Choroid plexus epithelial cell (primary cell): ENCODE measurements around the gene EVA1A.
A peak's percentile ranks its signal among the peaks of the same experiment; 100 is the strongest.

ENCODE experiments used
- DNase-seq: peaks from one replicate; pipeline ENCODE4 v3.0.0-alpha.2; 2010; ENCODE audit warnings: low read depth
- H3K4me3 ChIP-seq: 2 replicates; pipeline ENCODE4 v1.5.1; 2011; ENCODE audit warnings: low read depth, mild to moderate bottlenecking, control low read depth, low read length, moderate library complexity
- TF ChIP-seq, protein P1 (sequence below): conservative IDR thresholded peaks from 2 replicates; pipeline ENCODE4 v1.5.1; 2011; ENCODE audit warnings: low read depth, mild to moderate bottlenecking, control low read depth, inconsistent platforms, low read length, moderate library complexity

The EVA1A gene

DNA sequence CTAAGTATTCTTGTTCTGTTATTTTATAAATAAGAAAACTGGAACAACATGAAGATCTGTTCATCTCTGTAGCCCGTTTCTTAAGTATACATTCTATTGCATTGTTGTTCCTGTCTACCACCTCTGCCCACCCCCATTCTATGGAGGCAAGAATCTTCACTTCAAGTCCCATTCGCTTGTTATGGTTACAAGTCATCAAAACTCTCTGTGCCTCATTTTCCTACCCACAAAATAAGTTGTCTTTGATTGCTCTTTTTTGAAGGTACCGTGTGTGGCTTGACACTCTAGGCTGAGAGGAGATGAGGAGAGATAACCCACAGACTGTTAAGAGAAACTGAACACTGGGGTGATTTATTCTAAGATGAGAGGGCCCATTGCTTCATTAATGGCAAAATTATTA is 2.9 kb upstream of the EVA1A start:
- TF ChIP-seq, protein P1, sequence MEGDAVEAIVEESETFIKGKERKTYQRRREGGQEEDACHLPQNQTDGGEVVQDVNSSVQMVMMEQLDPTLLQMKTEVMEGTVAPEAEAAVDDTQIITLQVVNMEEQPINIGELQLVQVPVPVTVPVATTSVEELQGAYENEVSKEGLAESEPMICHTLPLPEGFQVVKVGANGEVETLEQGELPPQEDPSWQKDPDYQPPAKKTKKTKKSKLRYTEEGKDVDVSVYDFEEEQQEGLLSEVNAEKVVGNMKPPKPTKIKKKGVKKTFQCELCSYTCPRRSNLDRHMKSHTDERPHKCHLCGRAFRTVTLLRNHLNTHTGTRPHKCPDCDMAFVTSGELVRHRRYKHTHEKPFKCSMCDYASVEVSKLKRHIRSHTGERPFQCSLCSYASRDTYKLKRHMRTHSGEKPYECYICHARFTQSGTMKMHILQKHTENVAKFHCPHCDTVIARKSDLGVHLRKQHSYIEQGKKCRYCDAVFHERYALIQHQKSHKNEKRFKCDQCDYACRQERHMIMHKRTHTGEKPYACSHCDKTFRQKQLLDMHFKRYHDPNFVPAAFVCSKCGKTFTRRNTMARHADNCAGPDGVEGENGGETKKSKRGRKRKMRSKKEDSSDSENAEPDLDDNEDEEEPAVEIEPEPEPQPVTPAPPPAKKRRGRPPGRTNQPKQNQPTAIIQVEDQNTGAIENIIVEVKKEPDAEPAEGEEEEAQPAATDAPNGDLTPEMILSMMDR: no peak
- no peak for DNase-seq
- H3K4me3 ChIP-seq: no peak overlapping the region

DNA sequence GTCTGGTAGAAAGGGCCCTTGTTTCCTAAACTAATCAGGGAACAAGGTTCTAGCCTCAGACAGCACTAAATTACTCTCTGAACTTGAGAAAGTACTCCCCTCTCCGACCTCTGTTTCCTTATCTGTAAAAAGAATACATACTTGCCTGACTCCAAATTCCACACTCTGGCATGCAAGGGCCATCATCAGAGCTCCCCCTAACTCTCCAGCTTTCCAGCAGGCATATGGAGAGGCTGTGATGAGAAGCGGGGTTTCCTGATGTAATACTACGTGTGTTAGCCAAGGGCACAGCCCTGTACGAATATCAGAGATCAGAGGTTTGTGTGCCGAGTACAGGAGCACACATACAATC is 1.8 kb upstream of the EVA1A start:
- DNase-seq: peak; percentile 40
- no peak overlapping the region for H3K4me3 ChIP-seq
- TF ChIP-seq, protein P1: no peak

DNA sequence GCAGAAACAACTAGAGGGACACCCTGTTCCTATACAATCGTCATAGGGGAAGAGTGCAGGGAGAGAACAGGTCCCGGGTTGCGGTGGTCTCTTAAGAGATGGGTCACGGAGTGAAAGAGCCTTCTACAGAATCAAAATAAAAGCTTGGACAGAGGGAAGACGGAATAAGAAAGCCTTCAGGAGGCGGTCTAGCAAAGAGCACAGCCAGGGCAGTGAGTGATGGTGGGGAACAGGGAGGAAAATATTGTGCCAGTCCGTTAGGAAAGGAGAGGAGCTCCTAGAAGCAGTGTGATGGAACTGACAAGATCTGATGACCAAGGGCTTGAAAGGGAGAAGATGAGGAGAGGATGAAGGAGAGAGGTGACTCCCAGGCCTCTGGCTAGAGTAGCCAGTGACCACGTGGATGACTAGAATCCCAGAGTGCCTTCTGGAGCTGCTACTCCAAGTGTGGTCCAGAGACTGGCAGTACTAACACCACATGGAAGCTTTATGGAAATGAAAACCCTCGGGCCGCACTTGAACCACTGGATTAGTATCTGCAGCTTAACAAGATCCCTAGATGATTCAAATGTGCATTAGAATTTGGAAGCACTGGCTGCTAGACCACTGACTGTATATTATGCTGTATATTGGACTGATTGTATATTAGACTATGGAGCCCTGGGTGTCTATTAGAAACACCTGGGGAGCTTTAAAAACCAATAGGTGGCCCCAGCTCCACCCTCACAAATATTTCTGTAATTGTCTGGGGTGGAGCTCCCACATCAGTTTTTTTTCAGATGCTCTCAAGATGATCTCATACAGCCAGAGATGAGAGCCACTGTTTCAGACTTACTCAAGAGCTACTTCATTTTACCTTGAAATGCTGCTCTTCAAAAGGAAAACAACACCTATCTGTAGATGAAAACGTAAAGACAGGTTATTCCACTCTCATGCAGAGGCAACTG is 1.1 kb upstream of the EVA1A start:
- TF ChIP-seq, protein P1: peak; percentile 5
- peak; percentile 62 for DNase-seq
- H3K4me3 ChIP-seq: peak overlapping the region; percentile 75

DNA sequence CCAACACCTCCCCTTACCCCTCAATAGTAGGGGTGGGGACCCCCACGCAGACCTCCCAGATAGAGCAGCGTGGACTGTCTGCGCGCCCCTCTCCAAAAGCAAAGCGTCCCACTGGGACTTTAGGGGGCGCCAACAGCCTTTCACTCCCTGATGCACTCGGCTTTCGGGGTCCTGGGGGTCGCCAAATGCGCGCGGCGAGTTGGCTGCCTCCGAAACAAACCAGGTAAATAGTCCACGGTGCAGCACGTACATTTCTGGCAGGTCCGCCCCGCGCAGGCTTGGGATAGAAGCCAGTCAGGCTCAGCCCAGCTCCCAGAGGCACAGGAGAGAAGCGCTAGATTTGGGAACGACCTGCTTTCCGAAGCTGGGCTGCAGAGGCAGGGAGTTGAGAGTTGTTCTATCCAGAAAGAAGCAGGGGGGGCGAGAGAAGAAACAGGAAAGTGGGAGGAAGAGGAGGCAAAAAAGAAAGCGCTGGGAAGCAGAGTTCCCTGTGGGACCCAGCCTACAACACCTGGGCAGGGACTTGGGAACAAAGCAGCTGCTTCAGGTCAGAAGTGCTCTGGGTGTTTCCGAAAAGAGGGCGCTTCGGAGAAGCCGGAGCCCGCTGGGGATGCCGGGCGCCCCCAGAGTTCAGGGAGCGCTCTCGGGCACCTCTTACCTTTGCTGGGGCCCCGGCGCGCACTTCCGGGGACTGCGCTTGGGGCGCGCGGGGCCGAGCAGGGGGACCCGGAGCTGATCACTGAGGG is 544 bp downstream of the EVA1A start:
- peak overlapping the region; percentile 75 for H3K4me3 ChIP-seq
- DNase-seq: peak; percentile 42
- TF ChIP-seq, protein P1: peak; percentile 62

DNA sequence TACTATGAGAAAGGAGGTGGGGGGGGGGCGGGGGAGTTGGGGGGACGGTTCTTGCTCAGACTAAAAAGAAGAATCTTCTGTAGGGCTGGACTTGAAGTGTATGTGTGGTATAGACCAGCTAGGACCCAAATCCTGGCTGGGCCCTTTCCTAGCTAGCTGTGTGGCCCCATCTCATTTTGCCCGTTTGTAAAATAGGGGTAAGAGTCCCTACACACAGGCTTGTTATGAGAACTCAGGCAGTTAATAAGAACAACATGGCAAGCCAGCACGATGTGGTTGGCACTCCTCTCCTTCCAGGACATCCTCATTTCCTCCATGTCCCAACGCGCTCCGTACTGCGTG is 1.1 kb downstream of the EVA1A start:
- H3K4me3 ChIP-seq: peak overlapping the region; percentile 75
- TF ChIP-seq, protein P1: no peak
- no peak for DNase-seq

DNA sequence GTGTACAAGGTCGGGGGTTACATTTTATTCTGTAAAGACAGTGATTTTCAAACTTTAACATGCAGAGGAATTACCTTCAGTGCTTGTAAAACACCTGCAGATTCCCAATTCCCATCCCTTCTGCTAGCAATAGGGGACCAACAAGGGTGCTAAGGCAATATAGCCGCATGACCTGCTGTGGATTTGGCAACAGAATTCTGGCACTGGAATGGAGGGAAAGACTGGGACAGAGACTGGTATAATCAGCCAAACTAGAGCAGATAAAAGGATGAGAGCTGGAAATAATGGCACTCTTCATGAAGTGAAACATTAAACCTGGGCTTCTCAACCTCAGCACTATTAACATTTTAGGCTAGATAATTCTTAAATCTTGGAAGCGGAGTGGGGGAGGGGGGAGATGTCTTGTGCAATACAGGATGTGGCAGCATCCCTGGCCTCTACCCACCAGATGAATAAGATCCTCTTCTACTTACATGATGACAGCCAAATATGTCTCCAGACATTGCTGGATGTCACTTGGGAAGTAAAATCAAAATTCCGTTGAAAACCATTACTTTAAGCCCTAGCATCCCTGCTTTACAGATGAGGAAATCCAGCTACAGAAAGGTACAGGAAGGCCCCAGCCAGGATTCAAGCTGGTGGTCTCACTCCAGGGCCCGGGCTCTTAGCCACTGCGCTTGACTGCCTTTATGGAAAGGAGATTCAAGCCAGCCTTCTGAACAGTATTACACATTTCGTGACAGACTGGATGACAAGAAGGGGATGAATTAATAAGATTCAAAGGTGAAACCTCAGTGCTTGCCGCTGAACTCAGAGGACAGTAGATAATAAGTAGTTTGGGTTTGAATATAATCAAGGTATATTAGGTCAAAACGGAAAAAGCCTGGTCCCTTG is 1.7 kb downstream of the EVA1A start:
- DNase-seq: peak; percentile 62

More for the DNA sequence above, 1.7 kb downstream of the EVA1A start:
- TF ChIP-seq, protein P1: no peak
- H3K4me3 ChIP-seq: peak overlapping the region; percentile 75
